ENCODE results near the gene C6orf120. TPM values are rescaled to one million over a fixed set of nuclear protein-coding genes. Genes with fewer than 3 reads are reported as not detected.

The C6orf120 gene
- 24.3 TPM for total RNA-seq

- DNase-seq, result peak; percentile 91
Observed at GRCh38 chr6:169701954-169702839, at the start of gene C6orf120, which contains the start of gene WDR27. C6orf120 (plus strand) TSS chr6:169702126; CDS start chr6:169702460, 334 bp downstream. WDR27 (minus strand) TSS chr6:169702029; CDS start chr6:169689005, 13,024 bp downstream.

GRCh38 chr6:169652896-169653295 lies 49.0 kb upstream of the C6orf120 start:
- no peak for DNase-seq

GRCh38 chr6:169653691-169654090 lies 48.2 kb upstream of the C6orf120 start:
- DNase-seq, result no peak

- peak; percentile 45 for DNase-seq
Observed at GRCh38 chr6:169654598-169655391, 47.1 kb upstream of the C6orf120 start.

GRCh38 chr6:169656546-169657283 lies 45.2 kb upstream of the C6orf120 start:
- DNase-seq, result no peak

- DNase-seq, result no peak
Observed at GRCh38 chr6:169657284-169657610, 44.7 kb upstream of the C6orf120 start.

- DNase-seq, result no peak
Observed at GRCh38 chr6:169659820-169660610, 41.9 kb upstream of the C6orf120 start.

GRCh38 chr6:169660751-169661390 lies 41.1 kb upstream of the C6orf120 start:
- DNase-seq, result no peak

- DNase-seq, result no peak
Observed at GRCh38 chr6:169661391-169661756, 40.6 kb upstream of the C6orf120 start.

GRCh38 chr6:169663468-169663867 lies 38.5 kb upstream of the C6orf120 start:
- no peak for DNase-seq

- no peak for DNase-seq
Observed at GRCh38 chr6:169664227-169664626, 37.7 kb upstream of the C6orf120 start.

- no peak for DNase-seq
Observed at GRCh38 chr6:169665289-169665688, 36.6 kb upstream of the C6orf120 start.

GRCh38 chr6:169666441-169666840 lies 35.5 kb upstream of the C6orf120 start:
- no peak for DNase-seq

GRCh38 chr6:169667716-169668115 lies 34.2 kb upstream of the C6orf120 start:
- no peak for DNase-seq

GRCh38 chr6:169668203-169668847 lies 33.6 kb upstream of the C6orf120 start:
- DNase-seq, result no peak

- DNase-seq, result no peak
Observed at GRCh38 chr6:169669147-169669546, 32.8 kb upstream of the C6orf120 start.

- DNase-seq, result no peak
Observed at GRCh38 chr6:169669889-169670288, 32.0 kb upstream of the C6orf120 start.

- no peak for DNase-seq
Observed at GRCh38 chr6:169671563-169671962, 30.4 kb upstream of the C6orf120 start.

GRCh38 chr6:169675011-169675410 lies 26.9 kb upstream of the C6orf120 start:
- DNase-seq, result no peak

GRCh38 chr6:169677096-169677495 lies 24.8 kb upstream of the C6orf120 start:
- no peak for DNase-seq

GRCh38 chr6:169678342-169678741 lies 23.6 kb upstream of the C6orf120 start:
- DNase-seq, result no peak

Data from occipital lobe (tissue), 2 donors.